Mucosa of gallbladder (tissue), 1 donor: ENCODE measurements around the gene PRDM16. TPM values are rescaled to one million over a fixed set of nuclear protein-coding genes. Genes with fewer than 3 reads are reported as not detected.

Experiments
- DNase-seq: peaks from one replicate; pipeline ENCODE4 v3.0.0-alpha.2; 2020; ENCODE audit warnings: low spot score
- total RNA-seq: library from RNA; stranded (reverse); gene quantifications from one replicate; pipeline ENCODE4 v1.2.1, GENCODE V29; 2021
- donor health status: DM: no; HTN: no; CAD: no.

The PRDM16 gene
- total RNA-seq, 1 donor from 2014 or later: 29.3 TPM

- DNase-seq: no peak
Measured at GRCh38 chr1:3261007-3261968, 192.3 kb downstream of the PRDM16 start.

GRCh38 chr1:3261969-3262579, 193.1 kb downstream of the PRDM16 start:
- no peak for DNase-seq

- DNase-seq: no peak
Measured at GRCh38 chr1:3262681-3263286, 193.8 kb downstream of the PRDM16 start.

GRCh38 chr1:3263790-3264189, 194.8 kb downstream of the PRDM16 start:
- no peak for DNase-seq

- no peak for DNase-seq
Measured at GRCh38 chr1:3264456-3264855, 195.5 kb downstream of the PRDM16 start.

GRCh38 chr1:3265835-3266805, 197.1 kb downstream of the PRDM16 start:
- no peak for DNase-seq

GRCh38 chr1:3266870-3267549, 198.0 kb downstream of the PRDM16 start:
- DNase-seq: no peak

GRCh38 chr1:3267550-3268270, 198.7 kb downstream of the PRDM16 start:
- no peak for DNase-seq

- no peak for DNase-seq
Measured at GRCh38 chr1:3268281-3268680, 199.3 kb downstream of the PRDM16 start.

GRCh38 chr1:3270403-3271245, 201.6 kb downstream of the PRDM16 start:
- DNase-seq: no peak

GRCh38 chr1:3271866-3272265, 202.9 kb downstream of the PRDM16 start:
- no peak for DNase-seq

- DNase-seq: no peak
Measured at GRCh38 chr1:3272321-3273045, 203.5 kb downstream of the PRDM16 start.

- DNase-seq: no peak
Measured at GRCh38 chr1:3273447-3273846, 204.4 kb downstream of the PRDM16 start.

GRCh38 chr1:3274972-3275371, 206.0 kb downstream of the PRDM16 start:
- DNase-seq: no peak

GRCh38 chr1:3275471-3276340, 206.7 kb downstream of the PRDM16 start:
- DNase-seq: no peak

- no peak for DNase-seq
Measured at GRCh38 chr1:3276341-3276800, 207.4 kb downstream of the PRDM16 start.

- no peak for DNase-seq
Measured at GRCh38 chr1:3277011-3277471, 208.0 kb downstream of the PRDM16 start.
